ENCODE measurements around the gene FAM53C.

GRCh38 chr5:138350563-138350890 is 12.5 kb downstream of the FAM53C start:
- TF ChIP-seq CTCF (IDR thresholded peaks at IDR 0.05): no peak
- TF ChIP-seq POLR2A (IDR thresholded peaks at IDR 0.05): no peak
